NCI-H1092 treated with DMSO at 0.1 percent for 48 hours (cell line): Measurements from ENCODE around the gene RPRD1B.

Experiments
- DNase-seq: peaks from one replicate; lab custom pipeline; 2025; lab: John Stamatoyannopoulos, UW

The RPRD1B gene

GRCh38 chr20:38123021-38123587, 89.6 kb downstream of the RPRD1B start:
- no peak for DNase-seq

GRCh38 chr20:38125157-38126056, 91.9 kb downstream of the RPRD1B start:
- peak; percentile 99 for DNase-seq

- no peak for DNase-seq
Observed at GRCh38 chr20:38126146-38126921, 92.8 kb downstream of the RPRD1B start.

GRCh38 chr20:38126932-38127621, 93.5 kb downstream of the RPRD1B start:
- no peak for DNase-seq

- DNase-seq: no peak
Observed at GRCh38 chr20:38127920-38128528, 94.5 kb downstream of the RPRD1B start.

GRCh38 chr20:38128691-38129090, 95.1 kb downstream of the RPRD1B start:
- no peak for DNase-seq

- DNase-seq: no peak
Observed at GRCh38 chr20:38129248-38129865, 95.8 kb downstream of the RPRD1B start.

GRCh38 chr20:38129893-38130609, 96.5 kb downstream of the RPRD1B start:
- DNase-seq: no peak

- DNase-seq: no peak
Observed at GRCh38 chr20:38130687-38131587, 97.4 kb downstream of the RPRD1B start.

- no peak for DNase-seq
Observed at GRCh38 chr20:38131588-38132121, 98.1 kb downstream of the RPRD1B start.

- DNase-seq: no peak
Observed at GRCh38 chr20:38132156-38132909, 98.8 kb downstream of the RPRD1B start.

- DNase-seq: no peak
Observed at GRCh38 chr20:38132910-38133501, 99.5 kb downstream of the RPRD1B start.

- DNase-seq: no peak
Observed at GRCh38 chr20:38133680-38134426, 100.3 kb downstream of the RPRD1B start.

- DNase-seq: no peak
Observed at GRCh38 chr20:38134427-38135270, 101.1 kb downstream of the RPRD1B start.

GRCh38 chr20:38135271-38135650, 101.7 kb downstream of the RPRD1B start:
- DNase-seq: no peak

GRCh38 chr20:38135651-38136420, 102.3 kb downstream of the RPRD1B start:
- no peak for DNase-seq
